ENCODE data around the gene GSG1. TPM values are rescaled to one million over a fixed set of nuclear protein-coding genes. Genes with fewer than 3 reads are reported as not detected.

Gene GSG1
- total RNA-seq, 1 experiment from 2014 or later = 0.22 TPM

GRCh38 chr12:13152281-13152680 is 48.8 kb upstream of the GSG1 start:
- H3T11ph ChIP-seq (ENCODE audit: low read length) = no peak overlapping the region
- Mint-ChIP-seq H3K27ac (no peak overlapping the region), H3K36me3 (ENCODE audit: insufficient read depth in 1 of 3, low read depth in 3 of 3) (peaks cover 0 to 4% (median 0%) of the 10 kb centered on the region in 3 experiments; a peak in 2 of 7 replicates), H3K4me1 (peaks cover 23 to 24% of the 10 kb centered on the region in 2 experiments), H3K9me3 (no peaks in the 10 kb centered on the region; a peak in 1 of 5 replicates), H3K4me3 (no peak overlapping the region), H3K27me3 (ENCODE audit: low read depth) (no peaks in the 10 kb centered on the region; the same call in 1 of the 2 replicates)
- no peak overlapping the region for H4K5ac ChIP-seq (ENCODE audit: insufficient read length, low read depth, low read length)
- no peak overlapping the region for H2AK5ac ChIP-seq (ENCODE audit: insufficient read length, low read length)
- no peaks in the 10 kb centered on the region for H3K79me1 ChIP-seq (ENCODE audit: insufficient read depth, low read depth, low read length, poor library complexity, severe bottlenecking)
- no peak overlapping the region for H3K4me2 ChIP-seq (ENCODE audit: insufficient read depth, insufficient read length, low read length)
- no peaks in the 10 kb centered on the region for H3K27me3 ChIP-seq (ENCODE audit: insufficient read depth, low read length)
- no peak overlapping the region for H2BK20ac ChIP-seq (ENCODE audit: low read depth, low read length, poor library complexity, severe bottlenecking)
- no peak overlapping the region for H2BK15ac ChIP-seq (ENCODE audit: low read depth, low read length)
- H4K91ac ChIP-seq (ENCODE audit: insufficient read length, low read depth, low read length) = no peak overlapping the region
- no CpG with 5 or more reads among the region's 1 CpG for WGBS (ENCODE audit: extremely low coverage, insufficient read length, low lambda C conversion rate)
- H3K4me1 ChIP-seq (ENCODE audit: insufficient read depth, low read length) = peaks cover 3% of the 10 kb centered on the region
- no peaks in the 10 kb centered on the region for H4K20me1 ChIP-seq (ENCODE audit: control insufficient read depth, insufficient read depth, insufficient read length)
- TF ChIP-seq, protein P1, sequence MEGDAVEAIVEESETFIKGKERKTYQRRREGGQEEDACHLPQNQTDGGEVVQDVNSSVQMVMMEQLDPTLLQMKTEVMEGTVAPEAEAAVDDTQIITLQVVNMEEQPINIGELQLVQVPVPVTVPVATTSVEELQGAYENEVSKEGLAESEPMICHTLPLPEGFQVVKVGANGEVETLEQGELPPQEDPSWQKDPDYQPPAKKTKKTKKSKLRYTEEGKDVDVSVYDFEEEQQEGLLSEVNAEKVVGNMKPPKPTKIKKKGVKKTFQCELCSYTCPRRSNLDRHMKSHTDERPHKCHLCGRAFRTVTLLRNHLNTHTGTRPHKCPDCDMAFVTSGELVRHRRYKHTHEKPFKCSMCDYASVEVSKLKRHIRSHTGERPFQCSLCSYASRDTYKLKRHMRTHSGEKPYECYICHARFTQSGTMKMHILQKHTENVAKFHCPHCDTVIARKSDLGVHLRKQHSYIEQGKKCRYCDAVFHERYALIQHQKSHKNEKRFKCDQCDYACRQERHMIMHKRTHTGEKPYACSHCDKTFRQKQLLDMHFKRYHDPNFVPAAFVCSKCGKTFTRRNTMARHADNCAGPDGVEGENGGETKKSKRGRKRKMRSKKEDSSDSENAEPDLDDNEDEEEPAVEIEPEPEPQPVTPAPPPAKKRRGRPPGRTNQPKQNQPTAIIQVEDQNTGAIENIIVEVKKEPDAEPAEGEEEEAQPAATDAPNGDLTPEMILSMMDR (conservative IDR thresholded peaks at IDR 0.05) = no peak
- DNase-seq = no peak
- no peak overlapping the region for H2BK5ac ChIP-seq (ENCODE audit: insufficient read length, low read length)
- H3K27ac ChIP-seq (ENCODE audit: insufficient read length, low read depth, low read length) = no peak overlapping the region
- no peak overlapping the region for H3K23ac ChIP-seq (ENCODE audit: insufficient read length, low read depth, low read length)
- H3K9ac ChIP-seq (ENCODE audit: extremely low read depth, insufficient read length, low read length) = no peak overlapping the region
- no peak overlapping the region for H3K18ac ChIP-seq (ENCODE audit: insufficient read length, low read depth, low read length)
- H3K9me3 ChIP-seq (ENCODE audit: control insufficient read depth, low read depth, low read length) = no peaks in the 10 kb centered on the region
- H3K14ac ChIP-seq (ENCODE audit: insufficient read depth, low read length) = no peak overlapping the region
- no peak overlapping the region for H3K56ac ChIP-seq (ENCODE audit: insufficient read length, low read depth, low read length)
- H2BK120ac ChIP-seq (ENCODE audit: low read depth, low read length, poor library complexity, severe bottlenecking) = no peak overlapping the region
- H3K4ac ChIP-seq (ENCODE audit: low read depth, low read length) = no peak overlapping the region
- H3K79me2 ChIP-seq (ENCODE audit: insufficient read depth, low read length) = no peaks in the 10 kb centered on the region
- H2BK12ac ChIP-seq (ENCODE audit: insufficient read length, low read depth, low read length) = no peak overlapping the region
- H2AFZ ChIP-seq (ENCODE audit: low read length) = no peak overlapping the region
- H3K23me2 ChIP-seq (ENCODE audit: insufficient read length, low read depth, low read length, poor library complexity, severe bottlenecking) = no peaks in the 10 kb centered on the region
- no peak overlapping the region for H4K8ac ChIP-seq (replicated peaks; ENCODE audit: insufficient read length, low read depth, low read length)
